M059J (cell line): ENCODE measurements around the gene ALDH3B1. TPM values are rescaled to one million over a fixed set of nuclear protein-coding genes. Genes with fewer than 3 reads are reported as not detected.

Experiments used
- DNase-seq: peaks from one replicate; pipeline ENCODE4 v3.0.0-alpha.2; 2012; ENCODE audit warnings: low read depth
- total RNA-seq: library from RNA; depleted of rRNA; stranded (reverse); fragments of >200 nt; shearing (Covaris generic); gene quantifications from 2 replicates; pipeline ENCODE4 v1.2.3, GENCODE V29; 2014

ALDH3B1 gene
- total RNA-seq, 1 experiment from 2014 or later, result 16.8 TPM

DNA sequence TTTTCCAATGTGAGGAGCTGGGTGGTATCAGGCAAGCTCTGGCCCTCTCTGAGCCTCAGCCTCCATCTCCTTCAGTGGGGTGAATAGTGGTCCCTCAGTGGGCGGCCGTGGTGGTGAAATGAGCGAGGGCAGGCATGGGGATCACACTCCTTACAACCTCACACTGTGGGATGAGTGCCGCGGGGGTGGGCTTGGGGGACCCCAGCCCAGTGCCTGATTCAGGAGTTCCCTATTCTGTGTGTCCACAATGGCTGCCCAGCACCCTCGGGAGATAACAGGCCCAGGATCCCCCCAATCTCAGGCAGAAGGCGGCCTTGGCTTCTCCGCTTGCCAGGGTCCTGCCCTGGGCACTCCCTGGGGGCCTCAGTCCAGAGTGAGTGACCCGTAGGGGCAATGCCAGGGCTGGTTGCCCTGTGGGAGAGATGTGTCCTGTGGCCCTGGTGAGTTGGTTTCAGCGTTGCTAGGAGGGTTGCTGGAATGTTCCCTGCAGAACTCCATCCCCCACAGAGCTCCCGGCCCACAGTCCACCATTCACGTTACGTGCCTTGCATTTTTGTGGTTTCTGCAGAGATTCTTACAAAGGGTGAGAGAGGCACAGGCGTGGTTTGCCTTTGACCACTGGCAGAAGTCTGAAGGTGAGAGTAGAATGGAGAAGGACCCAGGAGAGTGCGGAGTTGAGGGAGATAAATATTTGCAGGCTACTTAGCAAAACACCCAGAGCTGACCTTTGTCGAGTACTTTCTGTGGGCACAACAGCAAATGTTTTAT is 2.9 kb downstream of the ALDH3B1 start:
- peak; percentile 100 for DNase-seq

DNA sequence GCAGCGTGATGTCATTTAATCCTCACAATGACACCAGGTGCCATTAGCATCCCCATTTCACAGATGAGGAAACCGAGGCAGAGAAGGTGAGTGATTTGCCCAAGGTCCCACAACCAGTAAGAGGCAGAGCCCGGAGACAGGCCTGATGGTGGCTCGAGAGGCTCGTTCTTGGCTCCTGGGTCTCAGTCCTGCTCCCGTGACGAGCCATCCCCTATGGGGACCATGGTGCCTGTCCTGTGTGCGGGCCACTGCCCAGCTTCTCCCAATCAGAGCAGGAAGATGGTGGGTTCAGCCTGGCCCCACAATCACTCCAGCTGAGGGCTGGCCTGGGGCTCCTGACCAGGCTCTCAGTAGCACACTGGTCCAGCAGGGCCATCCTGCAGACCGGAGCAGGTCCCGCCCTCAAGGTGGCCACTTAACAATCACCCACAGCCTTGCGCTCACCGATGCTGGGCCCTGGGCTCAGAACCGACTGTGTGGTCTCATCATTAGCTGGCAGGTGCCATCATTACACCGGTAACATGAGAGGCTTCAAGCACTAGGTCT is 3.6 kb downstream of the ALDH3B1 start:
- DNase-seq, result peak; percentile 56

DNA sequence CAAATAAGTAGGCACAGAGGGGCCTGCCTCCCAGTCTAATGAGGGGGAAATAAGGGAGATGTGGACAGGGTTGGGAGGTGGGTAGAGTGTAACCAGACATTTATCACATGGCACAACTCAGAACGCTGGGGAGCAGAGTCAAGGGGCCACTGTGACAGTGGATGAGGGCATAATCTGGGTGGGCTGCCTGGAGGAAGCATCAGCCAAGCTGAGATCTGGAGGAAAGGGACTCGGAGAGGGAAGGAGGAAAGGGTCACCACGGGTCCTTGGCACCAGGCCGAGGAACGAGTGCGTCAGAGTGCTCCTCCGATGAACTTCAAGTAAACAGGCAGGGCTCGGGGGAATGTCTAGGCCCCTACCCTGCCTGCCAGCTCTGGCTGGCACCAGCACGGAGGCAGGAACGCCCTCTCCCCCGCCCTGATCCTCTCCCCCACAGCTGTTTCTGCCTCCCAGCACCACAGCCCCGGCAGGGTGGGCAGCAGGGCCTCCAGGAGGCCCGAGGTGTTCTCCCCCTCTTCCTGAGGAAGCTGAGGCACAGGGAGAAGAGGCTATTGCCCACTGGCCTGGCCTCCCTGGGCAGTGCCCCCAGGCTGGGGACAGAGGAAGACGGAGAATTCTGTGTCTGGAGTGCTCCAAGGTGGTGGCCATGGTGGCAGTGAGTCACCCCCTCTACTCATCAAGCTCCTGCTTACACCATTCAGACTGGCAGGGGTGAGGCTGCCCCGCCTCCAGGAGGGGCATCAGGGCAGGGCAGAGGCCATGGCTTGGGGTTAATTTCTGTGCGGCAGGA is 4.2 kb downstream of the ALDH3B1 start:
- peak; percentile 98 for DNase-seq

DNA sequence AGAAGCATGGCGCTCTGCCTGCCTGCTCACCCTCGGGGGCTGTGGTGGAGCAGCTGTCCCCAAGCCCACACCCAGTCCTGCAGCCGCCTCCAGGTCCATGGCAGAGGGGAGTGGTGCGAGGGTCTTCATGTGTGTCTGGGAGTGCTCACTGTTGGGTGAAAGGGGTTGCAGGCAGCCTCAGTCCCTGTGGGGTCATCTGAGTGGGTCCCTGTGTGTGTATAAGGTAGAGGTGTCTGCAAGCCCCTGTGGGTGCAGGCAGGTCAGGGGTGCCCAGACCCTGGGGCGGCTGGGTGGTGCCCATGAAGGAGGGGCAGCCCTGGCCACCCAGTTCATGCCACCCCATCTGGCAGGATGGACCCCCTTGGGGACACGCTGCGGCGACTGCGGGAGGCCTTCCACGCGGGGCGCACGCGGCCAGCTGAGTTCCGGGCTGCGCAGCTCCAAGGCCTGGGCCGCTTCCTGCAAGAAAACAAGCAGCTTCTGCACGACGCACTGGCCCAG is 4.9 kb downstream of the ALDH3B1 start:
- no peak for DNase-seq

DNA sequence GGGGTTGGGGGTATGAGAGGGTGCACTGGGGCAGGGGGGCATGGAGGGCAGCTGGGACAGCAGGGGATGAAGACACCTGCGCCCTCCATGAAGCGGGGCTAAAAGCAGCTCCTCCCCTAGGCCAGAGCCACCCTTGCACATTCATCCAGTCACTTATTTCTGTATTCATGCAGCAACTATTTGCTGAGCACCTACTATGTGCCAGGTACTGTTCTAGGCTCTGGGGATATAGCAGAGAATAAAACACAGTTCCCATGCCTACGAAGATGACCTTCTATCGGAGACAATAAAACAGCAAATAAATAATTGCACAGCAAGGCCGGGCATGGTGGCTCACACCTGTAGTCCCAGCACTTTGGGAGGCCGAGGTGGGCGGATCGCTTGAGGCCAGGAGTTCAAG is 5.3 kb downstream of the ALDH3B1 start:
- no peak for DNase-seq

DNA sequence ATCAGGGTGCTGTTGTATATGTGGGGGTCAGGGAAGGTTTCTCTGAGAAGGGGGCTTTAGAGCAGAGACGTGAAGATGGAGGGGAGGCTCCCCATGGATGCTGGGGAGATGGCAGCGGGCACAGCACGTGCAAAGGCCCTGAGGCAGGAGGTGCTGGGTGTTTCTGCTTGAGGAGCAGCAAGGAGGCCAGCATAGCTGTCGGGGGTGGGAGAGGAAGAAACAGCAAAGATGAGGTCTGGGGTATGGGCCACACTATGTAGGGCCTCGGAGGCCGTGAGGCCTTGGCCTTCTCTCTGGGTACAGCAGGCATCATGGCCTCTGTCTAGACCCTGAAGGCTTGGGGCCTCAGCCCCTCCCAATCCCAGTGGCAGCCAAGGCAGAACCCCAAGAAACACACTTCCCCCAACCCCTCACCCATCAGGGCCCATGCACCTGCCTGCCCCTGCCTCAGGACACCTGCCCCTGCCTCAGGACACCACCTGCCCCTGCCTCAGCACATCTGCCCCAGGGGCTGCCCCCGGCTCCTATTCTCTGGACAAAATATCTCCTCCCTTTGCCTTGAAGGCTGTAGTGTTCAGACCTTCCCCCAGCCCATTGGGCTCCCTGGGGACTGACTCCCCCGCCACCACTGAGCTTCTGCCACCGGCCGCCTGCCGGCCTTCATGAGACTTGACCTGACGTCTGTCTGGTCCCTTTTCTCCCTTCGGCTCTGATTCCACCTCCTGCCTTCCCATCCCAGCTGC is 6.2 kb downstream of the ALDH3B1 start:
- no peak for DNase-seq

DNA sequence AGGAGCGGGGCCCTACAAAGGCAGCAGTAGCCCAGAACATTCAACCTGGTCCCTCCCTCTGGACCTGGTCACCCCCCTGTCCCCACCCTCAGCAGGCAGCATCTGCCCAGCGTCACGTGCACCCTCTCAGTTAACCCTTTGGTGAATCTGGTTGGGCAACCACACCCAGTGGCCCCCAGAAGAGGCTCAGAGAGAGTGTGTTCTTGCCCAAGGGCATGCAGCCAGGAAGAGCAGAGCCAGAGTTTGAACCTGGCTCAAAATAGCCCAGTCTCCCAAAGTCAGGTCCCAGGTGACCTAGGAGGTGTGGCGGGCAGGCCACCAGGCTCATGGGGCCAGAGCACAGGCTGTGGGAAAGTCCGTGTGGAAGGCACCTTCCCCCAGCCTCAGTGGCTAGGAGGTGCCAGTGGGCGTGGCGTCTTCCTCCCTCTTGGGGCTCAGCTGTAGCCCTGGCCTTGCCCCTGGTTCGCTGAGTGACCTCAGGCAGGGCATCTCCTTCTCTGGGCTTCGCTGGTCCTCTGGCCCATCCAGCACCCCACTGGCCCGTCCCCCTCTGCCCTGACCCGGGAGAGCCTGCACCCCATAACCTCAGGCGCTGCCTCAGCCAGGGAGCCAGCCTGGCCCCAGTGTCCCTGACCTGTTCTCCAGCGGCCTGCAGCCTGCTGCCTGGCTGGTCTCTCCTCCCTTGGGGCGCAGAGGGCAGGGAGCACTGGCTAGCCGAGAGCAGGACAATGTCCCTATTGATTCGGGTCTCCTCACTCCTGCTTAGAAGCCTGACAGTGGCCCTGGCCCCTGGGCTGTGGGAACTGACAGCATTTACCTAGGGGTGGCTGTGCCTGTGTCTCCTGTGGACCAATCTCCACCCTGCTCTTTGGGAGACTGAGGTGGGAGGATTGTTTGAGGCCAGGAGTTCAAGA is 7.0 kb downstream of the ALDH3B1 start:
- no peak for DNase-seq

DNA sequence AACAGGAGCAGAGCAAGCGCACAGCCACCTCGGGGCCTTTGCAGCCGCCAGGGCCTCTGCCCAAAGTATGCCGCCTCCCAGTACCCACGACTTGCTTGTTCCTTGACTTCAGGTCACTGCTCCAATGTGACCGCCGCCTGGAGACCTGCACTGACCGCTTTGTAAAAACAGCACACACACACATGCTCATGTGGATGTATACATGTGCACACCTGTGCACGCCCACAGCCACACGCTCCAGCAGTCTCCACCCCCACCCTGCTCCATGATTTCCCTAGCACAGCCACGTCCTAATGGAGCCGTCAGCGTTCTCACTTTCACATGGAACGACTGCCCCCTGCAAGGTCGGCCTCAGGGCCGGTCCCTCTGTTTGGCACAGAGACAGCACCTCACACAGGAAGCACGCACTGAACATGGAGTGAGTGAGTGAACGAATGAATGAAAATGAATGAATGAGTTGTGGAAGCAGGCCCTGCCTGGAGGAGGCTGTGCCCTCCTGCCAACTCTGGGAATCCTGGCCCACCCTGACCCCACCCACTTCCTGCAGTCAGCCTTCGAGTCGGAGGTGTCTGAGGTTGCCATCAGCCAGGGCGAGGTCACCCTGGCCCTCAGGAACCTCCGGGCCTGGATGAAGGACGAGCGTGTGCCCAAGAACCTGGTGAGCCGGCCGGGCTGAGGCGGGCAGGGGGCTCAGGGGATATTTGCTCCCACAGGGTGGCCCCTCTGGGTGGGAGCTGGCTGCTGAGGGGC is 8.0 kb downstream of the ALDH3B1 start:
- DNase-seq, result no peak

DNA sequence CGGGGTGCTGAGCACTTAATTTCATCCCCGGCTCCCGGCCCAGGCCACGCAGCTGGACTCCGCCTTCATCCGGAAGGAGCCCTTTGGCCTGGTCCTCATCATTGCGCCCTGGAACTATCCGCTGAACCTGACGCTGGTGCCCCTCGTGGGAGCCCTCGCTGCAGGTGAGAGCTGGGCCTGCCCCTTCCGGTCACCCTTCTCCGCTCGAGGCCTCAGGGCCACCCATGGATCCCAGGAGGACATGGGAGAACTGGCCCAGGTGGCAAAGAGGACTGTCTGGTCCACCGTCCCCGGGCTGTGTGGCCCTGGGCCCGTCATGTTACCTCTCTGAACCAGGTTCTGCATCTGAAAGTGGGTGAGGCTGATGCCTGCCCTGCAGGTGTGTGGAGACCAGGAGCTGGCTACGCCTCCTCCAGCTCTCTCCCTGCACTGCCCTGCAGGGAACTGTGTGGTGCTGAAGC is 8.6 kb downstream of the ALDH3B1 start:
- no peak for DNase-seq

DNA sequence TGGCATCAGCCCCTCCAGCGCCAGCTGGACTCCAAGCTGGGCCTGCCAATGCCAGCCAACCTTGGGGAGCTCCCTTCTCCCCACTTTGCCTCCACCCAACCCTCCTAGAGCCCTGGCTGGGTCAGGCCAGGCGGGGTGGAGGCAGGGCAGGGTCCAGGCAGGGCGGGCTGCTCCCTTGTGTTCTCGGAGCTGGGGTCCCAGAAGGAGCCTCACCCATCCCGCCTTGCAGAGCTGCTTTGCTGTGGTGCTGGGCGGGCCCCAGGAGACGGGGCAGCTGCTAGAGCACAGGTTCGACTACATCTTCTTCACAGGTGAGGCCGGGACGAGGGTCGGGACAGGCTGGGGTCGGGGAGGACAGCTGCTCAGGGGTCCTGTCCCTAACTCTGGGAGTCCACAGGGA is 9.4 kb downstream of the ALDH3B1 start:
- DNase-seq, result no peak

DNA sequence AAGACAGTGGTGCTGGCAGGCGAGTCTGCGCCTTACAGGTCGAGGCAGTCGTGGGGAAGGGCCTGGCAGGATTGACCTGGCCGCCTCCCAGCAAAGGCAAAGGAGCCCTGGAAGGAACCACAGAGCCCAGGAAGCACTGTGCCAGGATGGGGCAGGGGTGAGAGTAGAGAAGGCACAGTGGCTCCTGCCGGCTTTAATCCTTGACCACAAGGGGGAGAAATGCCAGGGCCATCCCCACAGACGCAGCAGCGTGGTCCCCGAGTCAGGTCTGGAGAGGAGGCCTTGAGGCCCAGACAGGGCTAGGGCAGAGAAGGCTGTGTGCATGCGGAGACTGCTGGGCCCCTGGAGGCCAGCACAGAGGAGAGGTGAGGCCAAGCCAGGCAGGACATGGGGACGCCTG is 10.4 kb downstream of the ALDH3B1 start:
- peak; percentile 84 for DNase-seq

DNA sequence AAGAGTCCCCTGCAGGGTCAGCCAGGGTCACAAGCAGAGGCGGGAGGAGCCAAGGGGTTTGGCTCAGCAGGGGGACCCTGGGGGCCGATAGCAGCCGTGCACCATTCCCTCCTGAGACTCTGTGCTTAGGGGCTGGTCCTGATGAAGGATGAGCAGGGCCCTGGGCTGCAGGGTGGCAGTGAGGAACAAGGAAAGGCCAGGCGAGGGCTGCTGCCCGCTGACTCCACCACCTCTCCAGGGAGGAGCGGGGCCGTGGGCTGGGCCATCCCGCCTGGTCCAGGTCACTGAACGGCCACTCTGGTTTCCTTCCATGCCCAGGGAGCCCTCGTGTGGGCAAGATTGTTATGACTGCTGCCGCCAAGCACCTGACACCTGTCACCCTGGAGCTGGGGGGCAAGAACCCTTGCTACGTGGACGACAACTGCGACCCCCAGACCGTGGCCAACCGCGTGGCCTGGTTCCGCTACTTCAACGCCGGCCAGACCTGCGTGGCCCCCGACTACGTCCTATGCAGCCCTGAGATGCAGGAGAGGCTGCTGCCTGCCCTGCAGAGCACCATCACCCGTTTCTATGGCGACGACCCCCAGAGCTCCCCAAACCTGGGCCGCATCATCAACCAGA is 11.2 kb downstream of the ALDH3B1 start:
- peak; percentile 63 for DNase-seq

DNA sequence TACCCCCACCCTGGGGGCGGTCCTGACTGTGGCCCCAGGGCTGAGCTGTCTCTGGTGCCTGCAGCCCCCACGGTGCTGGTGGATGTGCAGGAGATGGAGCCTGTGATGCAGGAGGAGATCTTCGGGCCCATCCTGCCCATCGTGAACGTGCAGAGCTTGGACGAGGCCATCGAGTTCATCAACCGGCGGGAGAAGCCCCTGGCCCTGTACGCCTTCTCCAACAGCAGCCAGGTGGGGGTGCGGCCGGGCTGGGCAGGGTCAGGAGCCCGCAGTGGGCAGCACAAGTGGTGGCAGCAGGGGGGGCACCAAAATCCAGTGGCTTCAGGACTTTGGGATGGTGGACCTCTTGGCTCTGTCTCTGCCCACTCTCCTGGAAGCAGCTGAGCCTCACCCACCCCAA is 12.4 kb downstream of the ALDH3B1 start:
- DNase-seq, result no peak

DNA sequence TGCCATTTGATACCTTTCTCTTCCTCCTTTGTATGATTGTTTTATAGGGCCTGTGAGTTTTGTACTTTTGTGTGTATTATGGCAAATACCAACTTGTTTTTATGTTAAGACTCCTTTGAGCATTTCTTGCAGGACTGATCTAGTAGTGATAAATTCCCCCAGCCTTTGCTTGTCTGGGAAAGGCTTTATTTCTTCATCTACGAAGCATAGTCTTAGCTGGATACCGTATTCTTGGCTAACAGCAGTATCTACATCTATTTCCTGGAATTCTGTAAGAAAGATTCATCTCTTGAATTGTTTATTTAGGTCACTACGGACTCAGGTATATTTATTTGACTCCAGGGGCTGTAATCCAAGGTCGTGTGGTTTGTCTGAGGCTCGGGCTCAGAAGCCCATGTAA is 14.4 kb downstream of the ALDH3B1 start:
- DNase-seq, result no peak

DNA sequence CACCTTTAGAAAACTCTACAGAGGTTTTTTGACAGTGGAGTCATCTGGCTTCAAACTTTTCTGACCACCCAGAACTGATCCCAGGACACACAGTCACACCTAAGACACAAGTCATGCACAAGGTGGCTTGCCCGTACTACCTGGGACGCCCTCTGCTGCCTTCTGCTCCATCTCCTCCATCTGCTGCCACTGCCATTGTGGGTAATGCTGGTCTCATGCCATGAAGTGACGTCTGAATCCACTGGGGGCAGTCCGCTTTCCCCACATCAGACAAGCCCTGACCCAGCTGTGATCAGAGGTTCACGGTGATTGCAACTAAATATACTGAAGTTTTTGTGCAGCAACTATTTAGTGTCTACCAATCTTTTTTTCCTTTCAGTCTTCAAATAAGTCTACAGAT is 14.9 kb downstream of the ALDH3B1 start:
- DNase-seq, result no peak

DNA sequence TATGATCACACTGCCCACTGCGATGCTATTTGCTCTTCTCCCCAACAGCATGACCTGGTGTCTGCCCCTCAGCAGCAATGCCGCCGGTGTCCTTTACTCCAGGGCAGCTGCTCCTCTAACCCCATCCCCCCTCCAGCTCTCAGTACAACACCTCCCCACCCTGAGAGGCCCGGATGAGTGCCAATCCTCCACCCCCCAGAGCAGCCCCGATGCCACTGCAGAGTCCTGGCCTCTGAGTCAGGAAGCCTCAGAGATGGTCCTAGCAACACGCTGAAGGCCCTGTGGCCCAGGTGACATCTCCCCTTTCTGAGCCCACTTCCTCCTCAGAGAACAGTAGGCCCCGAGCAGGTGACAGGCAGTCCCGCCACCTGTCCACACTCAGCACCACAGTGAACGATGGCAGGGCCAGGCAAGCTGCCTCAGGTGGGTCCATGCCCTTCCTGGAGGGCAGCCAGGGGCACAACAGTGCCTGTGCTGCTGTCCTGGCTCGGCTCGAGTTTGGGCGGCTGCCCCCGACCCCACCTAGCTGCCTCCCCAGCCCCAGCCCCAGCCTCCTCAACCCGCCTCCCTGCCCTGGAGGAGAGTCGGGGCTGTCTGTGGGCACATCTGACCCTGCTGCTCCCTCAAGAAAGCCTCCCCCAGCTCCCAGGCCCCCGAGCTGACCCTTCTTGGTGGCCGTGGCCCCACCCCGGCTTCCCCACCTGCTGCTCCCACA is 16.4 kb downstream of the ALDH3B1 start:
- peak; percentile 52 for DNase-seq

DNA sequence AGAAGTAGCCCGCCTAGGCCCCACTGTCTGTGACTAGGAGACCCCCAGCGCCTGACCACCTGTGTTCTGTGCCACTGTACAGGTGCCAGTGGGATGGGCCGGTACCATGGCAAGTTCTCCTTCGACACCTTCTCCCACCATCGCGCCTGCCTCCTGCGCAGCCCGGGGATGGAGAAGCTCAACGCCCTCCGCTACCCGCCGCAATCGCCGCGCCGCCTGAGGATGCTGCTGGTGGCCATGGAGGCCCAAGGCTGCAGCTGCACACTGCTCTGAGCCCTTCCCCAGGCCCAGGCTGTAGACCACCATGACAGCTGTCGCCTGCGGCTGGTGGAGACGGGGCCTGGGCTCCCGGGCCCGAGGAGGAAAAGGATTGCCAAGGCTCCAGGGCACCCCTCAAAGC is 17.5 kb downstream of the ALDH3B1 start:
- no peak for DNase-seq

DNA sequence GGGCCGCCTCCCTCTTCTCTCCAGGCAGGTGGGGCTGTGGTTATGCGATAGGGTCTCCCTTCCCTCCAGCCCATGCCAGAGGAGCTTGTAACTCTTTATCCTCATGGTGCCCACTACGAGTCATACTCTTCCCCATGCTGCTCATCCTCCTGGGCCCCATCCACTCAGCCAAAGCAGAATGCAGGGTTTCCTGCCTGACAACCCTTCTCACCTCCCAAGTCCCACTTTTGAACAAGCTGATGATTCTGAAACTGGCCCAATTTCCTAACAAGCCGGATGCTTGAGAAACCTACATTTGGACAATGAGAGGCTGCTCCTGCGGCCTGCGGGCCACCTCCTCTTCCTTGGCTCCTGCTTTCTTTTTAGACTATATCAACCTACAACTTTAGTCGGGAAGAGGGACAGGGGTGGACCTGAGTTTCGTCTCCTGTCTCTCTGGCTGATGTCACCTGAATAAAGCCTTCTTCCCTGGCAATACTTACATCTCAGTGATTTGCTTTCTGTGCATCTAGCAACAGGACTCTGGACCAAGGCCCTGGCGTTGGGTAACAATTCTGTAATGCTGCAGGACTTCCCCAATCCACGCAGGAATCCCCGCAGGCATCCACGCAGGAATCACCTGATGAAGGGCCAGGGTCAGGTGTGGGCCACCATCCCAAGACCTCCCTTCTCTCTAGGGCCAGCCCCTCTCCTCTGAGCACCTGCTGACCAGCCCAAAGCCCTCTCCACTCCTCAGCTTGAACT is 18.8 kb downstream of the ALDH3B1 start:
- DNase-seq, result peak; percentile 73
